Activated T-helper 1 cell treated with anti-CD3 and anti-CD28 coated beads, Interleukin-12 subunit alpha, Interleukin-12 subunit beta, Interleukin-2, Interleukin-4 antibody, amounts not matched to agents 30 ng/mL and 10 ng/mL and 1 ng/mL, durations not matched to agents 14 hours and 24 hours and 36 hours (primary cell): ENCODE results near the gene GOLT1A. TPM values are rescaled to one million over a fixed set of nuclear protein-coding genes. Genes with fewer than 3 reads are reported as not detected.
A peak's percentile ranks its signal among the peaks of the same experiment; 100 is the strongest.

ENCODE experiments used
- DNase-seq: peaks from one replicate; pipeline ENCODE4 v3.0.0; 2021; ENCODE audit warnings: low spot score
- H3K27ac Mint-ChIP-seq: one replicate; pipeline ENCODE4 v1.8.0; 2021; ENCODE audit warnings: mild to moderate bottlenecking, mixed read lengths
- H3K27me3 Mint-ChIP-seq: one replicate; pipeline ENCODE4 v1.8.0; 2022; ENCODE audit warnings: mild to moderate bottlenecking, moderate library complexity, mixed read lengths; ENCODE audit not compliant: insufficient read depth
- H3K36me3 Mint-ChIP-seq: one replicate; pipeline ENCODE4 v1.8.0; 2021; ENCODE audit warnings: low read depth, mixed read lengths
- H3K4me1 Mint-ChIP-seq: one replicate; pipeline ENCODE4 v1.8.0; 2021; ENCODE audit warnings: low read depth, mixed read lengths
- H3K4me3 Mint-ChIP-seq: one replicate; pipeline ENCODE4 v1.8.0; 2021; ENCODE audit warnings: mild to moderate bottlenecking, moderate library complexity, mixed read lengths
- H3K9me3 Mint-ChIP-seq: one replicate; pipeline ENCODE4 v1.8.0; 2021; ENCODE audit warnings: mixed read lengths
- intact Hi-C: fragments of 100-400 bp; cut with micrococcal nuclease; formaldehyde crosslinking; loops from one replicate; pipeline ENCODE4 v1.15.1; 2024
- total RNA-seq: library from RNA; stranded (reverse); gene quantifications from 2 replicates; pipeline ENCODE4 v1.2.3, GENCODE V29; 2022

Gene GOLT1A
- total RNA-seq, 1 donor from 2014 or later = not detected

GRCh38 chr1:204150702-204151551, 62.9 kb downstream of the GOLT1A start:
- Mint-ChIP-seq H3K27ac (no peak overlapping the region), H3K4me3 (peak overlapping the region; percentile 62), H3K27me3 (peaks cover 28% of the 10 kb centered on the region), H3K36me3 (no peaks in the 10 kb centered on the region), H3K9me3 (no peaks in the 10 kb centered on the region), H3K4me1 (no peaks in the 10 kb centered on the region)
- DNase-seq = no peak
- intact Hi-C loops = no loop called here

GRCh38 chr1:204149635-204150565, 63.9 kb downstream of the GOLT1A start:
- peaks cover 32% of the 10 kb centered on the region for H3K27me3 Mint-ChIP-seq
- H3K4me3 Mint-ChIP-seq = peak overlapping the region; percentile 53
- H3K9me3 Mint-ChIP-seq = no peaks in the 10 kb centered on the region
- H3K36me3 Mint-ChIP-seq = no peaks in the 10 kb centered on the region
- no peaks in the 10 kb centered on the region for H3K4me1 Mint-ChIP-seq
- no peak for DNase-seq
- H3K27ac Mint-ChIP-seq = no peak overlapping the region
- intact Hi-C loops = no loop called here

- Mint-ChIP-seq H3K4me3 (no peak overlapping the region), H3K27ac (no peak overlapping the region), H3K36me3 (no peaks in the 10 kb centered on the region), H3K4me1 (no peaks in the 10 kb centered on the region), H3K9me3 (no peaks in the 10 kb centered on the region), H3K27me3 (peaks cover 32% of the 10 kb centered on the region)
- DNase-seq = no peak
- intact Hi-C loops = no loop called here
Observed at GRCh38 chr1:204149107-204149506, 64.7 kb downstream of the GOLT1A start.

Other genes with a start within 250 kb of the GOLT1A start
- gene SOX13, start 140.9 kb downstream of the GOLT1A start, total RNA-seq = 0.23 TPM in 1 of 2 replicates, not detected in the other
- gene ETNK2, start 61.9 kb downstream of the GOLT1A start, total RNA-seq = 0.16 TPM in 1 of 2 replicates, not detected in the other
- not detected in 2 replicates for gene REN, start 47.7 kb downstream of the GOLT1A start, total RNA-seq
- gene KISS1, start 17.5 kb downstream of the GOLT1A start, total RNA-seq = not detected in 2 replicates
- 0.05 and 0.21 TPM in 2 replicates for gene PLEKHA6, start 145.9 kb upstream of the GOLT1A start, total RNA-seq
- gene PPP1R15B, start 197.8 kb upstream of the GOLT1A start, total RNA-seq = 75.8 and 76.2 TPM in 2 replicates